B cell (primary cell): ENCODE results near the gene CHMP1B. TPM values are rescaled to one million over a fixed set of nuclear protein-coding genes. Genes with fewer than 3 reads are reported as not detected.
"Not testable (repeated sequence)": the region's sequence is repeated elsewhere in the genome, so short reads cannot be mapped to it uniquely, and the experiment has no call there.

Experiments
- ATAC-seq: fragments of 200-7000 bp; cut with Tn5 transposase; one replicate; pipeline ENCODE4 v1.10.0; 2021; ENCODE audit warnings: low read depth, mild to moderate bottlenecking, moderate number of reproducible peaks, moderate library complexity
- CTCF ChIA-PET: fragments of 350-600 bp; sonication (Branson Sonifier 250); formaldehyde crosslinking; loops from one replicate; lab custom pipeline; 2021; ENCODE audit warnings: antibody characterized with exemption, inconsistent platforms; lab: Charles Lee
- POLR2A ChIA-PET: fragments of 350-600 bp; sonication (Branson Sonifier 250); formaldehyde crosslinking; loops from one replicate; lab custom pipeline; 2021; ENCODE audit warnings: antibody characterized with exemption; lab: Charles Lee
- DNase-seq: peaks from one replicate; pipeline ENCODE4 v3.0.0; 2013
- H2AFZ ChIP-seq: 2 replicates; pipeline ENCODE4 v1.6.1; 2012; ENCODE audit warnings: mild to moderate bottlenecking, low read depth, low read length; ENCODE audit not compliant: insufficient read depth, poor library complexity, severe bottlenecking
- H3K27ac ChIP-seq, 2 donors: 1 replicate in 1 of 2; 2 replicates in 1 of 2; pipeline ENCODE4 v1.5.1; 2012 to 2013; ENCODE audit warnings: low read length in 2 of 2, mild to moderate bottlenecking in 2 of 2, moderate library complexity in 1 of 2
- H3K27me3 ChIP-seq, 4 experiments: fragments of 200-600 bp in 1 of 4; sonication (generic) in 1 of 4; replicated peaks in 1 of 4; 1 replicate in 2 of 4; 2 replicates in 2 of 4; pipeline versions ENCODE4 v1.6.1 to v1.7.0; 2013 to 2016; ENCODE audit warnings: low read length in 3 of 4, mild to moderate bottlenecking in 2 of 4, mixed read lengths in 1 of 4, moderate library complexity in 1 of 4; ENCODE audit not compliant: insufficient read depth in 4 of 4, control insufficient read depth in 3 of 4; ENCODE audit errors: control extremely low read depth in 1 of 4
- H3K36me3 ChIP-seq, 2 experiments: replicated peaks in 1 of 2; 1 replicate in 1 of 2; 2 replicates in 1 of 2; pipeline versions ENCODE4 v1.6.1 to v1.7.1; 2013; ENCODE audit warnings: low read length in 1 of 2; ENCODE audit not compliant: insufficient read depth in 2 of 2, control insufficient read depth in 1 of 2; ENCODE audit errors: control extremely low read depth in 1 of 2, extremely low read depth in 1 of 2
- H3K4me1 ChIP-seq, 2 donors: fragments of 200-600 bp in 1 of 2; sonication (generic) in 1 of 2; 1 replicate in 1 of 2; 2 replicates in 1 of 2; pipeline versions ENCODE4 v1.5.1 to v1.6.1; 2013 to 2017; ENCODE audit warnings: low read length in 2 of 2; ENCODE audit not compliant: control insufficient read depth in 2 of 2, insufficient read depth in 2 of 2
- H3K4me2 ChIP-seq: replicated peaks from 2 replicates; pipeline ENCODE3; 2012; ENCODE audit warnings: mild to moderate bottlenecking, low read depth, low read length; ENCODE audit not compliant: poor library complexity, severe bottlenecking
- H3K4me3 ChIP-seq, 5 experiments: fragments of 200-600 bp in 1 of 5; sonication (generic) in 1 of 5; 1 replicate in 3 of 5; 2 replicates in 2 of 5; pipeline versions ENCODE4 v1.5.1 to v1.7.0; 2011 to 2016; ENCODE audit warnings: low read length in 4 of 5, mild to moderate bottlenecking in 4 of 5, low read depth in 2 of 5, control low read depth in 1 of 5, moderate library complexity in 1 of 5; ENCODE audit not compliant: insufficient read depth in 1 of 5; ENCODE audit errors: control extremely low read depth in 1 of 5, extremely low read depth in 1 of 5
- H3K79me2 ChIP-seq: fragments of 200-600 bp; sonication (generic); one replicate; pipeline ENCODE4 v1.6.0; 2016; ENCODE audit warnings: low read length; ENCODE audit not compliant: control insufficient read depth, insufficient read depth
- H3K9ac ChIP-seq: fragments of 200-600 bp; sonication (generic); 2 replicates; pipeline ENCODE4 v1.6.1; 2017; ENCODE audit warnings: mild to moderate bottlenecking, low read length, moderate library complexity
- H3K9me3 ChIP-seq, 3 donors: one replicate each; pipeline versions ENCODE4 v1.6.1 to v1.7.1; 2013; ENCODE audit warnings: low read length in 2 of 3; ENCODE audit not compliant: control insufficient read depth in 2 of 3, insufficient read depth in 1 of 3; ENCODE audit errors: control extremely low read depth in 1 of 3
- H4K20me1 ChIP-seq: 2 replicates; pipeline ENCODE4 v1.6.0; 2012; ENCODE audit warnings: mild to moderate bottlenecking, low read length; ENCODE audit not compliant: insufficient read depth, control insufficient read depth, poor library complexity, severe bottlenecking
- H3K27ac Mint-ChIP-seq: one replicate; pipeline ENCODE4 v1.8.0; 2021; ENCODE audit warnings: mixed read lengths
- H3K27me3 Mint-ChIP-seq: one replicate; pipeline ENCODE4 v1.8.0; 2021; ENCODE audit warnings: mixed read lengths
- H3K4me1 Mint-ChIP-seq: one replicate; pipeline ENCODE4 v1.8.0; 2021; ENCODE audit warnings: mixed read lengths
- H3K4me3 Mint-ChIP-seq: one replicate; pipeline ENCODE4 v1.8.0; 2021; ENCODE audit warnings: mixed read lengths
- H3K9me3 Mint-ChIP-seq: one replicate; pipeline ENCODE4 v1.8.0; 2022; ENCODE audit warnings: mixed read lengths; ENCODE audit not compliant: insufficient read depth
- CTCF ChIP-seq: fragments of 200-600 bp; IDR thresholded peaks from one replicate; pipeline ENCODE4 v1.8.0; 2022; ENCODE audit warnings: antibody characterized with exemption, mild to moderate bottlenecking
- EZH2 ChIP-seq: IDR thresholded peaks from 2 replicates; pipeline ENCODE4 v1.6.1; 2012; ENCODE audit warnings: borderline replicate concordance, low read depth, mild to moderate bottlenecking, moderate library complexity, low read length; ENCODE audit not compliant: insufficient read depth, poor library complexity, severe bottlenecking
- WGBS: methylation state at CpG from one replicate; pipeline ENCODE4 v1.1.5; 2013; ENCODE audit warnings: missing lambda C conversion rate; ENCODE audit not compliant: insufficient coverage; 5-methylcytosine and 5-hydroxymethylcytosine counted together
- intact Hi-C: fragments of 100-400 bp; cut with micrococcal nuclease; formaldehyde crosslinking; loops from one replicate; pipeline ENCODE4 v1.10.0; 2022
- polyA plus RNA-seq: library from polyadenylated mRNA; depleted of rRNA; stranded (reverse); fragments of >200 nt; gene quantifications from 2 replicates; pipeline ENCODE4 v1.2.3, GENCODE V29; 2012
- total RNA-seq, 2 donors: library from RNA; stranded (reverse); fragments of 120-200 nt in 1 of 2; gene quantifications; 1 replicate in 1 of 2; 2 replicates in 1 of 2; pipeline versions ENCODE4 v1.2.3 to v1.2.4, GENCODE V29; 2013 to 2022

The CHMP1B gene
- total and polyA plus RNA-seq, 2 donors (not counting 1 experiment from before 2014, with no cell fraction given), result 55.4 to 86.0 TPM

DNA sequence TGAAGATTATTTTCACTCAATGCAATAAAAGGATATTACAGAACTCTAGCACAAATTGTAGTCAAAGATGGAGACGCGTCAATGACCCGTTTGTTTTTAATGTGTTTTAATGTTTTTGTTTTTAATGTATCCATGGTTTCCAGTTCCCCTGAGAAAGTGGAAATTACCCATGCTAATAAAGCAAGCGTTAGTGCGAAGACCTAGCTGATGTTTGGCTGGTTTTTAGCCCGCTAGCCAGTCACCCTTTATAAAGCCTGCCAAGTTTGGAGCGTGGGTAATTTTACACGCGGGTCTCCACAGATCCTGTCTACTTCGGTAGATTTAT lies 430 bp upstream of the CHMP1B start:
- Histone ChIP-seq H3K4me3 (peak overlapping the region; percentile 85 to 100 (median 98)), H3K27ac (peak overlapping the region; percentile 93 to 97), H3K36me3 (peaks cover 0 to 9% of the 10 kb centered on the region in 2 experiments), H3K9me3 (no peaks in the 10 kb centered on the region), H3K9ac (peak overlapping the region; percentile 100), H4K20me1 (peaks cover 20% of the 10 kb centered on the region), H3K27me3 (no peaks in the 10 kb centered on the region), H3K4me1 (peaks cover 28 to 31% of the 10 kb centered on the region in 2 donors), H3K79me2 (peaks cover 25% of the 10 kb centered on the region), H3K4me2 (peak overlapping the region; percentile 82), H2AFZ (peak overlapping the region; percentile 62)
- POLR2A ChIA-PET, result interaction anchor here (0.6 to 1.3 kb wide), 2 partner anchors 129 to 131 kb away, joined by 3 to 4 read pairs; partner anchors contain the start of gene IMPA2
- H3K27me3 Mint-ChIP-seq, result no peaks in the 10 kb centered on the region
- H3K27ac Mint-ChIP-seq, result peak overlapping the region; percentile 99
- no peak for TF ChIP-seq CTCF
- TF ChIP-seq EZH2, result no peak
- intact Hi-C loops, result loop anchor here (1.0 to 5.0 kb wide), 7 partner anchors 33 to 1938 kb away; partner anchors contain the start of genes CEP76, IMPA2, MPPE1 and PSMG2
- H3K4me3 Mint-ChIP-seq, result peak overlapping the region; percentile 100
- no peaks in the 10 kb centered on the region for H3K9me3 Mint-ChIP-seq
- DNase-seq (no peak), ATAC-seq (peak; percentile 40)
- peaks cover 34% of the 10 kb centered on the region for H3K4me1 Mint-ChIP-seq
- CTCF ChIA-PET, result interaction anchor here (2.2 to 4.0 kb wide), 2 partner anchors 87 to 145 kb away, joined by 9 to 20 read pairs; no protein-coding TSS in a partner anchor
- WGBS, result 0% methylated on average over 7 of the region's 10 CpGs

GRCh38 chr18:11851806-11852337 lies 659 bp downstream of the CHMP1B start:
- H3K9me3 Mint-ChIP-seq, result no peaks in the 10 kb centered on the region
- peak overlapping the region; percentile 100 for H3K4me3 Mint-ChIP-seq
- H3K27ac Mint-ChIP-seq, result peak overlapping the region; percentile 99
- Histone ChIP-seq H3K4me3 (peak overlapping the region; percentile 85 to 100 (median 98)), H3K4me1 (peaks cover 28 to 31% of the 10 kb centered on the region in 2 donors), H3K79me2 (peaks cover 25% of the 10 kb centered on the region), H3K27ac (peak overlapping the region; percentile 93 to 97), H3K36me3 (peaks cover 0 to 13% of the 10 kb centered on the region in 2 experiments), H3K4me2 (peak overlapping the region; percentile 82), H4K20me1 (peaks cover 20% of the 10 kb centered on the region), H3K9ac (peak overlapping the region; percentile 100), H3K9me3 (no peaks in the 10 kb centered on the region), H2AFZ (peak overlapping the region; percentile 62), H3K27me3 (no peaks in the 10 kb centered on the region)
- under 1% methylated on average over 21 of the region's 23 CpGs for WGBS
- H3K27me3 Mint-ChIP-seq, result no peaks in the 10 kb centered on the region
- TF ChIP-seq EZH2, result no peak
- TF ChIP-seq CTCF, result no peak
- intact Hi-C loops, result loop anchor here (1.0 to 5.0 kb wide), 7 partner anchors 31 to 1939 kb away; partner anchors contain the start of genes CEP76, IMPA2, MPPE1 and PSMG2
- peak; percentile 68 for DNase-seq
- H3K4me1 Mint-ChIP-seq, result peaks cover 34% of the 10 kb centered on the region
- peak; percentile 6 for ATAC-seq
- CTCF ChIA-PET, result interaction anchor here (1.2 kb wide), 1 partner anchor 56 kb away, joined by 3 read pairs; no protein-coding TSS in a partner anchor
- POLR2A ChIA-PET, result no interaction called here

GRCh38 chr18:11854554-11854953 lies 3.3 kb downstream of the CHMP1B start:
- H3K4me1 Mint-ChIP-seq, result peaks cover 36% of the 10 kb centered on the region
- peaks cover 25% of the 10 kb centered on the region for H3K79me2 ChIP-seq
- peaks cover 27 to 31% of the 10 kb centered on the region in 2 donors for H3K4me1 ChIP-seq
- CTCF ChIA-PET, DNase-seq, H2AFZ ChIP-seq, H3K27ac Mint-ChIP-seq, H3K4me3 ChIP-seq, H3K9ac ChIP-seq, H3K27ac ChIP-seq, H3K9me3 ChIP-seq, H3K4me2 ChIP-seq, ATAC-seq, H3K27me3 ChIP-seq, POLR2A ChIA-PET, H3K27me3 Mint-ChIP-seq, H3K9me3 Mint-ChIP-seq: not testable (repeated sequence)
- H4K20me1 ChIP-seq, result peaks cover 20% of the 10 kb centered on the region
- WGBS, result 78% methylated on average over 2 of the region's 6 CpGs
- H3K4me3 Mint-ChIP-seq, result peak overlapping the region; percentile 23
- intact Hi-C loops, result loop anchor here (5.0 kb wide), 1 partner anchor 848 kb away; the partner anchor contains the start of genes CEP76 and PSMG2
- H3K36me3 ChIP-seq, result peaks cover 0 to 13% of the 10 kb centered on the region in 2 experiments
